OCI-LY3 (cell line): ENCODE results near the gene REPS1.

ENCODE experiments used
- H2AFZ ChIP-seq: fragments of 200-600, 300-600 bp; shearing (Covaris generic); 2 replicates; pipeline ENCODE4 v1.6.0; 2014; ENCODE audit warnings: antibody characterized with exemption, low read depth, low read length
- H3K27ac ChIP-seq: fragments of 200-600, 300-600 bp; sonication (generic); 2 replicates; pipeline ENCODE4 v1.5.1; 2014; ENCODE audit warnings: mild to moderate bottlenecking, low read length, moderate library complexity, mixed read lengths
- H3K27me3 ChIP-seq: fragments of 200-600, 300-600 bp; sonication (generic); 2 replicates; pipeline ENCODE4 v1.6.1; 2014; ENCODE audit warnings: low read depth, low read length, mixed read lengths
- H3K36me3 ChIP-seq: fragments of 200-600, 300-600 bp; sonication (generic); replicated peaks from 2 replicates; pipeline ENCODE3; 2014; ENCODE audit warnings: low read depth, low read length, mixed read lengths
- H3K4me1 ChIP-seq: fragments of 300-600, 200-600 bp; sonication (generic); 2 replicates; pipeline ENCODE4 v1.6.1; 2014; ENCODE audit warnings: low read length, mixed read lengths
- H3K4me2 ChIP-seq: fragments of 200-600, 300-600 bp; sonication (generic); 2 replicates; pipeline ENCODE4 v1.6.1; 2014; ENCODE audit warnings: low read length, mixed read lengths
- H3K4me3 ChIP-seq: fragments of 300-600, 200-600 bp; sonication (generic); 2 replicates; pipeline ENCODE4 v1.5.1; 2014; ENCODE audit warnings: antibody characterized with exemption, mild to moderate bottlenecking, low read length, moderate library complexity
- H3K79me2 ChIP-seq: fragments of 300-600, 200-600 bp; shearing (Covaris generic); 2 replicates; pipeline ENCODE4 v1.6.1; 2014; ENCODE audit warnings: mild to moderate bottlenecking, low read length, mixed read lengths
- H3K9ac ChIP-seq: fragments of 300-600, 200-600 bp; shearing (Covaris generic); 2 replicates; pipeline ENCODE4 v1.6.0; 2014; ENCODE audit warnings: mild to moderate bottlenecking, low read length, moderate library complexity
- H3K9me3 ChIP-seq: fragments of 200-600, 300-600 bp; shearing (Covaris generic); 2 replicates; pipeline ENCODE4 v1.6.1; 2014; ENCODE audit warnings: low read length, mixed read lengths; ENCODE audit not compliant: insufficient read depth
- H4K20me1 ChIP-seq: fragments of 200-600, 300-600 bp; sonication (generic); 2 replicates; pipeline ENCODE4 v1.6.1; 2016; ENCODE audit warnings: low read length, mixed read lengths; ENCODE audit not compliant: insufficient read depth
- CTCF ChIP-seq: fragments of 200-600, 300-600 bp; sonication (generic); IDR thresholded peaks from 2 replicates; pipeline ENCODE4 v1.5.1; 2014; ENCODE audit warnings: antibody characterized with exemption, low read length, low read depth
- EZH2phosphoT487 ChIP-seq: fragments of 200-600 bp; shearing (Covaris generic); IDR thresholded peaks from 2 replicates; pipeline ENCODE4 v1.6.1; 2018; ENCODE audit warnings: antibody characterized with exemption, mixed run types, low read depth

REPS1 gene

GRCh38 chr6:138955262-138955661 lies 32.8 kb downstream of the REPS1 start:
- H3K27me3 ChIP-seq = no peaks in the 10 kb centered on the region
- no peak for TF ChIP-seq EZH2phosphoT487
- TF ChIP-seq CTCF = no peak
- peaks cover 45% of the 10 kb centered on the region for H3K79me2 ChIP-seq
- H3K4me3 ChIP-seq = no peak overlapping the region
- H3K9ac ChIP-seq = no peak overlapping the region
- no peaks in the 10 kb centered on the region for H3K36me3 ChIP-seq
- no peaks in the 10 kb centered on the region for H3K9me3 ChIP-seq
- H3K4me1 ChIP-seq = no peaks in the 10 kb centered on the region
- H2AFZ ChIP-seq = no peak overlapping the region
- H3K4me2 ChIP-seq = no peak overlapping the region
- H4K20me1 ChIP-seq = peaks cover 12% of the 10 kb centered on the region; the same call in 1 of the 2 replicates
- H3K27ac ChIP-seq = no peak overlapping the region

- H3K27ac ChIP-seq = no peak overlapping the region
- H3K4me2 ChIP-seq = no peak overlapping the region
- no peak overlapping the region for H3K9ac ChIP-seq
Measured at GRCh38 chr6:138953451-138953850, 34.6 kb downstream of the REPS1 start.

GRCh38 chr6:138948546-138949179 lies 39.4 kb downstream of the REPS1 start:
- Histone ChIP-seq H3K79me2 (peaks cover 20% of the 10 kb centered on the region), H3K9ac (no peak overlapping the region), H3K36me3 (peaks cover 6% of the 10 kb centered on the region), H3K27me3 (no peaks in the 10 kb centered on the region), H3K4me1 (no peaks in the 10 kb centered on the region), H3K27ac (no peak overlapping the region), H2AFZ (no peak overlapping the region), H3K9me3 (no peaks in the 10 kb centered on the region), H3K4me2 (no peak overlapping the region), H3K4me3 (no peak overlapping the region), H4K20me1 (no peaks in the 10 kb centered on the region; the same call in 1 of the 2 replicates)
- TF ChIP-seq EZH2phosphoT487 (no peak), CTCF (no peak)

More at GRCh38 chr6:138953451-138953850, 34.6 kb downstream of the REPS1 start:
- TF ChIP-seq EZH2phosphoT487 = no peak
- no peak for TF ChIP-seq CTCF
- no peaks in the 10 kb centered on the region for H3K36me3 ChIP-seq
- H4K20me1 ChIP-seq = peaks cover 8% of the 10 kb centered on the region; the same call in 1 of the 2 replicates
- H3K9me3 ChIP-seq = no peaks in the 10 kb centered on the region
- H3K27me3 ChIP-seq = no peaks in the 10 kb centered on the region
- no peak overlapping the region for H3K4me3 ChIP-seq
- peaks cover 39% of the 10 kb centered on the region for H3K79me2 ChIP-seq
- no peak overlapping the region for H2AFZ ChIP-seq
- no peaks in the 10 kb centered on the region for H3K4me1 ChIP-seq

- Histone ChIP-seq H3K4me3 (no peak overlapping the region), H3K36me3 (peaks cover 8% of the 10 kb centered on the region), H3K27me3 (no peaks in the 10 kb centered on the region), H3K9me3 (no peaks in the 10 kb centered on the region), H4K20me1 (no peaks in the 10 kb centered on the region; the same call in 1 of the 2 replicates), H3K79me2 (peaks cover 14% of the 10 kb centered on the region; the same call in 1 of the 2 replicates), H2AFZ (no peak overlapping the region), H3K9ac (no peak overlapping the region), H3K4me2 (no peak overlapping the region), H3K27ac (no peak overlapping the region), H3K4me1 (no peaks in the 10 kb centered on the region)
- TF ChIP-seq EZH2phosphoT487 (no peak), CTCF (no peak)
Measured at GRCh38 chr6:138948004-138948403, 40.0 kb downstream of the REPS1 start.
